Neural cell (in vitro differentiated cells): ENCODE measurements around the gene SLC45A1. TPM values are rescaled to one million over a fixed set of nuclear protein-coding genes. Genes with fewer than 3 reads are reported as not detected.

Source experiments
- H2AFZ ChIP-seq: fragments of 200-600, 300-800 bp; sonication (generic), shearing (Covaris generic); 2 replicates; pipeline ENCODE4 v1.6.0; 2014; ENCODE audit warnings: low read depth, mild to moderate bottlenecking, antibody characterized with exemption, low read length, moderate library complexity
- H3F3A ChIP-seq: fragments of 200-600 bp; shearing (Covaris generic); 2 replicates; pipeline ENCODE4 v1.6.1; 2016; ENCODE audit warnings: mild to moderate bottlenecking, moderate library complexity, mixed read lengths, antibody characterized with exemption, low read length; ENCODE audit not compliant: insufficient read depth, poor library complexity, severe bottlenecking
- H3K27ac ChIP-seq: fragments of 200-600, 300-800 bp; sonication (generic), shearing (Covaris generic); 2 replicates; pipeline ENCODE4 v1.5.1; 2014; ENCODE audit warnings: mild to moderate bottlenecking, low read length, moderate library complexity
- H3K27me3 ChIP-seq: fragments of 300-800, 200-600 bp; sonication (generic), shearing (Covaris generic); 2 replicates; pipeline ENCODE4 v1.6.0; 2014; ENCODE audit warnings: mild to moderate bottlenecking, low read depth, low read length, moderate library complexity; ENCODE audit not compliant: insufficient read depth
- H3K36me3 ChIP-seq: fragments of 300-800, 200-600 bp; sonication (generic), shearing (Covaris generic); 2 replicates; pipeline ENCODE4 v1.5.1; 2014; ENCODE audit warnings: mild to moderate bottlenecking, antibody characterized with exemption, low read length, moderate library complexity; ENCODE audit not compliant: insufficient read depth
- H3K4me2 ChIP-seq: fragments of 300-800, 200-600 bp; sonication (generic), shearing (Covaris generic); 2 replicates; pipeline ENCODE4 v1.6.0; 2014; ENCODE audit warnings: mild to moderate bottlenecking, low read length
- H3K4me3 ChIP-seq: fragments of 300-800, 200-600 bp; sonication (generic), shearing (Covaris generic); 2 replicates; pipeline ENCODE4 v1.5.1; 2014; ENCODE audit warnings: mild to moderate bottlenecking, low read length, moderate library complexity
- H3K79me2 ChIP-seq: fragments of 200-600 bp; shearing (Covaris generic); replicated peaks from 2 replicates; pipeline ENCODE4 v1.6.0; 2014; ENCODE audit warnings: mild to moderate bottlenecking, low read length, moderate library complexity; ENCODE audit not compliant: insufficient read depth
- H3K9ac ChIP-seq: fragments of 300-800, 200-600 bp; sonication (generic), shearing (Covaris generic); 2 replicates; pipeline ENCODE4 v1.6.1; 2016; ENCODE audit warnings: mild to moderate bottlenecking, low read length, mixed read lengths
- H3K9me2 ChIP-seq: fragments of 200-600 bp; shearing (Covaris generic); 2 replicates; pipeline ENCODE4 v1.6.1; 2016; ENCODE audit warnings: mild to moderate bottlenecking, low read length, mixed read lengths; ENCODE audit not compliant: insufficient read depth
- H3K9me3 ChIP-seq: fragments of 200-600, 300-800 bp; sonication (generic), shearing (Covaris generic); 2 replicates; pipeline ENCODE4 v1.6.1; 2016; ENCODE audit warnings: mild to moderate bottlenecking, mixed run types, low read length, moderate library complexity, mixed read lengths
- H4K20me1 ChIP-seq: fragments of 200-600 bp; shearing (Covaris generic); 2 replicates; pipeline ENCODE4 v1.6.1; 2016; ENCODE audit warnings: mild to moderate bottlenecking, mixed run types; ENCODE audit not compliant: insufficient read depth
- EP300 ChIP-seq: fragments of 450-650 bp; conservative IDR thresholded peaks from 2 replicates; pipeline ENCODE4 v1.6.1; 2014; ENCODE audit warnings: antibody characterized with exemption, mild to moderate bottlenecking, moderate library complexity; ENCODE audit not compliant: poor library complexity, severe bottlenecking
- EZH2 ChIP-seq: fragments of 200-600, 300-800 bp; shearing (Covaris generic), sonication (generic); IDR thresholded peaks from 2 replicates; pipeline ENCODE4 v1.6.1; 2014; ENCODE audit warnings: antibody characterized with exemption, low read length, borderline replicate concordance, mild to moderate bottlenecking; ENCODE audit not compliant: insufficient read depth, poor library complexity, severe bottlenecking
- MXI1 ChIP-seq: fragments of 450-650 bp; conservative IDR thresholded peaks from 2 replicates; pipeline ENCODE4 v1.6.1; 2014; ENCODE audit warnings: antibody characterized with exemption, mild to moderate bottlenecking; ENCODE audit not compliant: poor library complexity, severe bottlenecking
- POLR2AphosphoS5 ChIP-seq: IDR thresholded peaks from 2 replicates; pipeline ENCODE4 v1.6.1; 2012
- RAD21 ChIP-seq: fragments of 450-650 bp; conservative IDR thresholded peaks from 2 replicates; pipeline ENCODE4 v1.6.1; 2014; ENCODE audit warnings: antibody characterized with exemption, mild to moderate bottlenecking, moderate library complexity
- SMC3 ChIP-seq: fragments of 450-650 bp; conservative IDR thresholded peaks from 2 replicates; pipeline ENCODE4 v1.6.1; 2014; ENCODE audit warnings: antibody characterized with exemption, mild to moderate bottlenecking, moderate library complexity; ENCODE audit not compliant: poor library complexity
- TAF1 ChIP-seq: IDR thresholded peaks from 2 replicates; pipeline ENCODE4 v1.6.1; 2012; ENCODE audit warnings: low read depth
- polyA plus RNA-seq: library from polyadenylated mRNA; depleted of rRNA; stranded (reverse); fragments of >200 nt; gene quantifications from 2 replicates; pipeline ENCODE4 v1.2.3, GENCODE V29; 2014
- TF ChIP-seq, protein P1 (sequence below): IDR thresholded peaks from 2 replicates; pipeline ENCODE4 v1.6.1; 2012; ENCODE audit warnings: borderline replicate concordance
- TF ChIP-seq, protein P2 (sequence below): fragments of 450-650 bp; IDR thresholded peaks from 2 replicates; pipeline ENCODE4 v1.5.1; 2014; ENCODE audit warnings: antibody characterized with exemption, mild to moderate bottlenecking, moderate library complexity; ENCODE audit not compliant: poor library complexity, severe bottlenecking

Gene SLC45A1
- polyA plus RNA-seq, 1 donor from 2014 or later: 7.1 TPM

DNA sequence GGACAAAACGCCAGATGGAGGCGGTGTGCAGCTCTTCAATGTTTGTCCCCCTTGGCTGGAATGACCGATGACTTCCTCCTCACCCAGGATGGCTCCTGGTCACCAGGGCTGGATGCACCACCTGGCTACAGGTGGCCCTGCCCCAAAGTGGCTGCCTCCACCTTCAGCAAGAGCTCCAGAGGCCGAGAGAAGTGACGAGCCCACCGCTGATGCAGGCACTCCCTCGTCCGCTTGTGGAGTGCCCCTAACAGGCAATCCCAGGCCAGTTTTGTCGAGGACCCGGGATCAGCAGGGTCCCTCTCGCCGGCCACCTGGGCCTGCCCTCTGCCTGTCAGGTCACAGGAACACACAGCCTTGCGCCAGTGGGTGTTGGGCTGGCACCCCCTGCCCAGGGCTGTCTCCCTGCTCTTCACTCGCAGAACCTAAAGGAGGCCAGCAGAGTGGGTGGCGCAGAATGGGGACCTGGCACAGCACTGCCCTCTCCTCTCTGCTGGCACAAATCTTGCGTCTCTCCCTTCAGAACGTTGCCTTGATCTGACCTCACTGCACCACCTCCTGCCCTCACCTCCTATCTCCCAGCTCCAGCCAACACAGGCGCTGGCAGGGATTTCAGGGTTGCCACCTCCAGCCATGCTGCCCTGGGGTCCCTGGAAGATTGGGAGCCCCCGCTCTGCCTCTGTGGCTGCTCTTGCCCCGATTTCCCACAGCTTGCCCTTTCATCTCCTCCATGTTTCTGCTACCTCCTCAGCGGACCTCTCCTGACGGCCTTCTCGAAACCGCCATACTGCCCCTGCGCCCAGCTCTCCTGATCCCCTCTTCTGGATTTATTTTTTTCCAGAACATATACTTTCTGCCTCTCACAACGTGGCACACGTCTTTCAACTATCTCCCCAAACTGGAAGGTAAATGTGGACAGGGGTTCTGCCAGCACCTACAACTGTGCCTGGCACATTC, 38.6 kb downstream of the SLC45A1 start:
- Histone ChIP-seq H4K20me1 (no peaks in the 10 kb centered on the region), H3K9me2 (no peaks in the 10 kb centered on the region), H2AFZ (no peak overlapping the region), H3F3A (no peaks in the 10 kb centered on the region), H3K27ac (no peak overlapping the region), H3K4me2 (no peak overlapping the region), H3K9me3 (no peaks in the 10 kb centered on the region), H3K36me3 (peaks cover 8% of the 10 kb centered on the region), H3K4me3 (no peak overlapping the region), H3K79me2 (no peaks in the 10 kb centered on the region), H3K27me3 (no peaks in the 10 kb centered on the region), H3K9ac (no peak overlapping the region)
- no peak for TF ChIP-seq SMC3
- TF ChIP-seq MXI1: no peak
- TF ChIP-seq, protein P1, sequence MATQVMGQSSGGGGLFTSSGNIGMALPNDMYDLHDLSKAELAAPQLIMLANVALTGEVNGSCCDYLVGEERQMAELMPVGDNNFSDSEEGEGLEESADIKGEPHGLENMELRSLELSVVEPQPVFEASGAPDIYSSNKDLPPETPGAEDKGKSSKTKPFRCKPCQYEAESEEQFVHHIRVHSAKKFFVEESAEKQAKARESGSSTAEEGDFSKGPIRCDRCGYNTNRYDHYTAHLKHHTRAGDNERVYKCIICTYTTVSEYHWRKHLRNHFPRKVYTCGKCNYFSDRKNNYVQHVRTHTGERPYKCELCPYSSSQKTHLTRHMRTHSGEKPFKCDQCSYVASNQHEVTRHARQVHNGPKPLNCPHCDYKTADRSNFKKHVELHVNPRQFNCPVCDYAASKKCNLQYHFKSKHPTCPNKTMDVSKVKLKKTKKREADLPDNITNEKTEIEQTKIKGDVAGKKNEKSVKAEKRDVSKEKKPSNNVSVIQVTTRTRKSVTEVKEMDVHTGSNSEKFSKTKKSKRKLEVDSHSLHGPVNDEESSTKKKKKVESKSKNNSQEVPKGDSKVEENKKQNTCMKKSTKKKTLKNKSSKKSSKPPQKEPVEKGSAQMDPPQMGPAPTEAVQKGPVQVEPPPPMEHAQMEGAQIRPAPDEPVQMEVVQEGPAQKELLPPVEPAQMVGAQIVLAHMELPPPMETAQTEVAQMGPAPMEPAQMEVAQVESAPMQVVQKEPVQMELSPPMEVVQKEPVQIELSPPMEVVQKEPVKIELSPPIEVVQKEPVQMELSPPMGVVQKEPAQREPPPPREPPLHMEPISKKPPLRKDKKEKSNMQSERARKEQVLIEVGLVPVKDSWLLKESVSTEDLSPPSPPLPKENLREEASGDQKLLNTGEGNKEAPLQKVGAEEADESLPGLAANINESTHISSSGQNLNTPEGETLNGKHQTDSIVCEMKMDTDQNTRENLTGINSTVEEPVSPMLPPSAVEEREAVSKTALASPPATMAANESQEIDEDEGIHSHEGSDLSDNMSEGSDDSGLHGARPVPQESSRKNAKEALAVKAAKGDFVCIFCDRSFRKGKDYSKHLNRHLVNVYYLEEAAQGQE: no peak
- TF ChIP-seq TAF1: no peak
- no peak for TF ChIP-seq RAD21
- TF ChIP-seq EP300: no peak
- no peak for TF ChIP-seq POLR2AphosphoS5
- TF ChIP-seq, protein P2, sequence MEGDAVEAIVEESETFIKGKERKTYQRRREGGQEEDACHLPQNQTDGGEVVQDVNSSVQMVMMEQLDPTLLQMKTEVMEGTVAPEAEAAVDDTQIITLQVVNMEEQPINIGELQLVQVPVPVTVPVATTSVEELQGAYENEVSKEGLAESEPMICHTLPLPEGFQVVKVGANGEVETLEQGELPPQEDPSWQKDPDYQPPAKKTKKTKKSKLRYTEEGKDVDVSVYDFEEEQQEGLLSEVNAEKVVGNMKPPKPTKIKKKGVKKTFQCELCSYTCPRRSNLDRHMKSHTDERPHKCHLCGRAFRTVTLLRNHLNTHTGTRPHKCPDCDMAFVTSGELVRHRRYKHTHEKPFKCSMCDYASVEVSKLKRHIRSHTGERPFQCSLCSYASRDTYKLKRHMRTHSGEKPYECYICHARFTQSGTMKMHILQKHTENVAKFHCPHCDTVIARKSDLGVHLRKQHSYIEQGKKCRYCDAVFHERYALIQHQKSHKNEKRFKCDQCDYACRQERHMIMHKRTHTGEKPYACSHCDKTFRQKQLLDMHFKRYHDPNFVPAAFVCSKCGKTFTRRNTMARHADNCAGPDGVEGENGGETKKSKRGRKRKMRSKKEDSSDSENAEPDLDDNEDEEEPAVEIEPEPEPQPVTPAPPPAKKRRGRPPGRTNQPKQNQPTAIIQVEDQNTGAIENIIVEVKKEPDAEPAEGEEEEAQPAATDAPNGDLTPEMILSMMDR: no peak
- no peak for TF ChIP-seq EZH2

DNA sequence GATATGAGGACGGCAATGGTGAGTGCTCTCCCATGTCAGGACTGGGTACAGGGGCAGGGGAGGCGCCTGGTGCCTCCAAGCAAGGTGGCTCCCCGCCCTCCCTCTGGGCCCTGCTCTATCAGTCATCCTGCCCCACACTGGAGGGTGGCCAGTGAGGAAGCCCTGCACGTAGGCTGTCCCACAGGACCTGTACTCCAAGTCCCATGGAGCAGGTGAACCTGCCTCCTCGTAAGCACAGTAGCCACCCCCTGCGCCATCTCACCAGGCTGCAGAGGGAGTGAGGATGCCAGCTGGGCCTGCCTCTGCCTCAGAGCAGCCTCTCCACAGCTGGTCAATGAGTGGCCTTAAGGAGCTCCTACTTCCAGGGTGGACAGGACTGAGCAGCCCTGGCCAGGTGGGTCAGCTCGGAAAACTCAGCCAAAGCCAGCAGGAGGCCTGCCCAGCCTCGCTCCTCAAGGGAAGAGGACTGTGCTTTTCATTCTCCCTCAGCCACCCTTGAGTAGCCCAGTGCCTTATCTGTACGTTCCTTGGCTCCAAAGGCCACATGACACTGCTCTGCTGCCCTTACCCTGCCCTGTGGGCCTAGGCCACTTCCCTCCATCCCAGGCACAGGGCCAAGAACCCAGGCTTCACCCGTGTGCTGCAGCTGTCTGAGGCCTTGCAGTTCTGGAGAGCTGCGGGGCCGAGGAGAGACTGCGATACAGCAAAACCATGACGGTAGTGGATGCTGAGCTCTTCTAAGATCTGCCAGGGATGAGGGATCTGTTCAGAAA, 39.6 kb downstream of the SLC45A1 start:
- H3F3A ChIP-seq: no peaks in the 10 kb centered on the region
- H3K9me2 ChIP-seq: no peaks in the 10 kb centered on the region
- peaks cover 8% of the 10 kb centered on the region for H3K36me3 ChIP-seq
- H3K9me3 ChIP-seq: no peaks in the 10 kb centered on the region
- H3K27ac ChIP-seq: no peak overlapping the region
- H3K4me2 ChIP-seq: no peak overlapping the region
- H3K79me2 ChIP-seq: no peaks in the 10 kb centered on the region
- H3K4me3 ChIP-seq: no peak overlapping the region
- H3K27me3 ChIP-seq: no peaks in the 10 kb centered on the region
- no peak overlapping the region for H2AFZ ChIP-seq
- TF ChIP-seq POLR2AphosphoS5: peak; percentile 9
- no peak for TF ChIP-seq SMC3
- no peak overlapping the region for H3K9ac ChIP-seq
- H4K20me1 ChIP-seq: no peaks in the 10 kb centered on the region
